Activated T-cell treated with anti-CD3 and anti-CD28 coated beads for 1 hour (primary cell): ENCODE measurements around the gene ERC2.

ENCODE experiments used
- DNase-seq: peaks from one replicate; pipeline ENCODE4 v3.0.0-alpha.2; 2020; ENCODE audit warnings: low read depth

Gene ERC2

GRCh38 chr3:55675478-55675877 lies 792.8 kb downstream of the ERC2 start:
- no peak for DNase-seq

- DNase-seq, result no peak
Observed at GRCh38 chr3:55673764-55674163, 794.5 kb downstream of the ERC2 start.

GRCh38 chr3:55669133-55669532 lies 799.1 kb downstream of the ERC2 start:
- DNase-seq, result no peak

GRCh38 chr3:55668359-55668758 lies 799.9 kb downstream of the ERC2 start:
- DNase-seq, result no peak

- no peak for DNase-seq
Observed at GRCh38 chr3:55664387-55664786, 803.9 kb downstream of the ERC2 start.

- DNase-seq, result no peak
Observed at GRCh38 chr3:55662683-55663082, 805.6 kb downstream of the ERC2 start.

GRCh38 chr3:55661571-55661970 lies 806.7 kb downstream of the ERC2 start:
- no peak for DNase-seq

- DNase-seq, result no peak
Observed at GRCh38 chr3:55661141-55661540, 807.1 kb downstream of the ERC2 start.

GRCh38 chr3:55660642-55661041 lies 807.6 kb downstream of the ERC2 start:
- no peak for DNase-seq

GRCh38 chr3:55659701-55660100 lies 808.6 kb downstream of the ERC2 start:
- no peak for DNase-seq

- no peak for DNase-seq
Observed at GRCh38 chr3:55658690-55659562, 809.3 kb downstream of the ERC2 start.

GRCh38 chr3:55658270-55658669 lies 810.0 kb downstream of the ERC2 start:
- DNase-seq, result no peak

GRCh38 chr3:55655544-55655943 lies 812.7 kb downstream of the ERC2 start:
- DNase-seq, result no peak

- DNase-seq, result no peak
Observed at GRCh38 chr3:55654123-55654760, 814.0 kb downstream of the ERC2 start.

GRCh38 chr3:55651011-55651410 lies 817.3 kb downstream of the ERC2 start:
- no peak for DNase-seq

- no peak for DNase-seq
Observed at GRCh38 chr3:55650011-55650410, 818.3 kb downstream of the ERC2 start.

- DNase-seq, result no peak
Observed at GRCh38 chr3:55649554-55649953, 818.7 kb downstream of the ERC2 start.

- no peak for DNase-seq
Observed at GRCh38 chr3:55648591-55649318, 819.5 kb downstream of the ERC2 start.

GRCh38 chr3:55647670-55648069 lies 820.6 kb downstream of the ERC2 start:
- no peak for DNase-seq

GRCh38 chr3:55647063-55647462 lies 821.2 kb downstream of the ERC2 start:
- DNase-seq, result no peak

- DNase-seq, result no peak
Observed at GRCh38 chr3:55646121-55646520, 822.1 kb downstream of the ERC2 start.

GRCh38 chr3:55645422-55645821 lies 822.8 kb downstream of the ERC2 start:
- no peak for DNase-seq

GRCh38 chr3:55643283-55643682 lies 825.0 kb downstream of the ERC2 start:
- DNase-seq, result no peak
